ENCODE data around the gene KIF11. TPM values are rescaled to one million over a fixed set of nuclear protein-coding genes. Genes with fewer than 3 reads are reported as not detected.

The KIF11 gene
- polyA plus RNA-seq, 3 donors, result 0.07 to 0.55 (median 0.40) TPM

- no peak overlapping the region for H3K27ac ChIP-seq (ENCODE audit: low read depth in 1 of 2, low read length in 2 of 2)
- Mint-ChIP-seq H3K4me1 (no peaks in the 10 kb centered on the region), H3K27me3 (ENCODE audit: low read depth in 3 of 3) (no peaks in the 10 kb centered on the region), H3K27ac (peak overlapping the region in 1 of 7 donors; percentile 46), H3K4me3 (no peak overlapping the region), H3K9me3 (no peaks in the 10 kb centered on the region), H3K36me3 (peaks cover 23 to 48% of the 10 kb centered on the region in 2 donors)
- H3K36me3 ChIP-seq (replicated peaks in 1 of 2; ENCODE audit: control insufficient read depth in 1 of 2, insufficient read depth in 2 of 2, low read length in 2 of 2), result peaks cover 35 to 80% of the 10 kb centered on the region in 2 donors
- no peaks in the 10 kb centered on the region for H3K27me3 ChIP-seq (ENCODE audit: control insufficient read depth in 2 of 2, insufficient read depth in 2 of 2, low read length in 2 of 2)
- no peak overlapping the region for H3K4me2 ChIP-seq (replicated peaks; ENCODE audit: extremely low read depth, low read length, poor library complexity, severe bottlenecking)
- no peak overlapping the region for H3K4me3 ChIP-seq (replicated peaks in 1 of 3; ENCODE audit: low read depth in 2 of 3, low read length in 3 of 3)
- no peak overlapping the region for H3K9ac ChIP-seq (ENCODE audit: insufficient read depth, low read length, poor library complexity, severe bottlenecking)
- no peaks in the 10 kb centered on the region for H4K20me1 ChIP-seq (ENCODE audit: insufficient read depth, low read length)
- DNase-seq, result no peak
- TF ChIP-seq CTCF (IDR thresholded peaks at IDR 0.05), result no peak
- H3K79me2 ChIP-seq (ENCODE audit: insufficient read depth, low read length), result peaks cover 9% of the 10 kb centered on the region
- H3K9me3 ChIP-seq (replicated peaks in 1 of 2; ENCODE audit: control insufficient read depth in 1 of 2, insufficient read depth in 1 of 2, low read length in 2 of 2), result no peaks in the 10 kb centered on the region
- no peak overlapping the region for H2AFZ ChIP-seq (ENCODE audit: insufficient read depth, low read depth, low read length, poor library complexity, severe bottlenecking)
- H3K4me1 ChIP-seq (ENCODE audit: control insufficient read depth in 1 of 2, insufficient read depth in 2 of 2, low read length in 2 of 2), result no peaks in the 10 kb centered on the region
- intact Hi-C loops (cut with micrococcal nuclease), result no loop called here
Measured at GRCh38 chr10:92638037-92638436, 45.1 kb downstream of the KIF11 start.

DNA sequence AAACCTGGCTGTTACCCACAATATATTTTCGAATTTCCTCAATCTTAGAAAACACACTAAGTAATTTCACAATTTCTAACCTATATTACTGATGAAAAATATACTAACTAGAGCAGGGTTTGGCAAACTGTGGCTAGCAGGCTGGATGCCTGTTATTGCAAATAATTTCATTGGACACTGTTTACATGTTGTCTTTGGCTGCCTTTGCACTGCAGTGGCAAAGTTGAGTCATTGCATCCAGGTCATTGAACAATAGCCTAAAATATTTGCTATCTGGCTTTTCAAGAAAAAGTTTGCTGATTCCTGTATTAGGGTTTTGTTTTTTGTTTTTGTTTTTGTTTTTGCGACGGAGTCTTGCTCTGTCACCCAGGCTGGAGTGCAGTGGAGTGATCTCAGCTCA lies 47.2 kb downstream of the KIF11 start:
- peaks cover 14 to 36% of the 10 kb centered on the region in 2 donors for H3K36me3 Mint-ChIP-seq
- H4K20me1 ChIP-seq (ENCODE audit: insufficient read depth, low read length), result no peaks in the 10 kb centered on the region
- TF ChIP-seq CTCF (IDR thresholded peaks at IDR 0.05), result peak; percentile 6
- peaks cover 5% of the 10 kb centered on the region for H3K4me1 Mint-ChIP-seq
- H3K4me3 Mint-ChIP-seq, result no peak overlapping the region
- H3K9ac ChIP-seq (ENCODE audit: insufficient read depth, low read length, poor library complexity, severe bottlenecking), result no peak overlapping the region
- no peak overlapping the region for H3K27ac ChIP-seq (ENCODE audit: low read depth in 1 of 2, low read length in 2 of 2)
- DNase-seq, result no peak
- no peak overlapping the region for H2AFZ ChIP-seq (ENCODE audit: insufficient read depth, low read depth, low read length, poor library complexity, severe bottlenecking)
- H3K36me3 ChIP-seq (replicated peaks in 1 of 2; ENCODE audit: control insufficient read depth in 1 of 2, insufficient read depth in 2 of 2, low read length in 2 of 2), result peaks cover 20 to 62% of the 10 kb centered on the region in 2 donors
- no CpG with 5 or more reads among the region's 3 CpGs for WGBS (ENCODE audit: insufficient coverage)
- H3K27me3 Mint-ChIP-seq (ENCODE audit: low read depth in 3 of 3), result no peaks in the 10 kb centered on the region
- H3K79me2 ChIP-seq (ENCODE audit: insufficient read depth, low read length), result peaks cover 18% of the 10 kb centered on the region
- intact Hi-C loops (cut with micrococcal nuclease), result no loop called here
- no peaks in the 10 kb centered on the region for H3K4me1 ChIP-seq (ENCODE audit: control insufficient read depth in 1 of 2, insufficient read depth in 2 of 2, low read length in 2 of 2)
- H3K27ac Mint-ChIP-seq, result peak overlapping the region in 1 of 7 donors; percentile 71
- no peak overlapping the region for H3K4me3 ChIP-seq (replicated peaks in 1 of 3; ENCODE audit: low read depth in 2 of 3, low read length in 3 of 3)
- no peaks in the 10 kb centered on the region for H3K9me3 ChIP-seq (replicated peaks in 1 of 2; ENCODE audit: control insufficient read depth in 1 of 2, insufficient read depth in 1 of 2, low read length in 2 of 2)
- no peak overlapping the region for H3K4me2 ChIP-seq (replicated peaks; ENCODE audit: extremely low read depth, low read length, poor library complexity, severe bottlenecking)
- no peaks in the 10 kb centered on the region for H3K27me3 ChIP-seq (ENCODE audit: control insufficient read depth in 2 of 2, insufficient read depth in 2 of 2, low read length in 2 of 2)
- no peaks in the 10 kb centered on the region for H3K9me3 Mint-ChIP-seq
